ENCODE measurements around the gene RAB35.

GRCh38 chr12:120158351-120158750, 41.8 kb upstream of the RAB35 start:
- TF ChIP-seq CTCF (conservative IDR thresholded peaks at IDR 0.05) (no peak), ZFX (IDR thresholded peaks at IDR 0.05) (no peak)

Measured in C4-2B (cell line).